ENCODE measurements around the gene PTPRO. TPM values are rescaled to one million over a fixed set of nuclear protein-coding genes. Genes with fewer than 3 reads are reported as not detected.
A peak's percentile ranks its signal among the peaks of the same experiment; 100 is the strongest.
"Not testable (repeated sequence)": the region's sequence is repeated elsewhere in the genome, so short reads cannot be mapped to it uniquely, and the experiment has no call there.

Gene PTPRO
- total RNA-seq, 1 experiment from 2014 or later: 1.3 TPM

- H3K4me3 ChIP-seq: no peak overlapping the region
- H3K27me3 ChIP-seq: no peaks in the 10 kb centered on the region
- DNase-seq: no peak
- no peaks in the 10 kb centered on the region for H3K36me3 ChIP-seq
- no peaks in the 10 kb centered on the region for H3K9me3 ChIP-seq
Measured at GRCh38 chr12:15591811-15592210, 269.5 kb downstream of the PTPRO start.

DNA sequence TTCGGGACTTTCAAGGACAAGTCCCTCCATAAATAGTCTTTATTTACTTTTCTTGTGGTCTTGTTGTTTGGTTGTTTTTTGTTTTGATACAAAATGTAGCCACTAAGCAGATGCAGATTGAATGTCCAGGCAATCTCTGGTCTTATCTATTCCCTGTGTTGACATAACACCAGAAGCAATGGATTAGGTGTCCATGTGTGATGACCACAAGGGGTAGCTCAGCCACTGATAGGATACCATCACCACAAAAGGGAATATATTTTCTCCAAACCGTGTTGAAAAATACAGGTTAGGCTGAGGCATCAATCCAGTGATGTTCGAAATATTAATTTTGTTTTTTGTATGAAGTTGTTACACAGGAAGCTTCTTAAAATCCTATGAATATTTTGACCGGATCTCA is 270.6 kb downstream of the PTPRO start:
- Histone ChIP-seq H3K4me3 (no peak overlapping the region), H3K27me3 (no peaks in the 10 kb centered on the region), H3K9me3 (no peaks in the 10 kb centered on the region), H3K36me3 (no peaks in the 10 kb centered on the region)
- no peak for DNase-seq

DNA sequence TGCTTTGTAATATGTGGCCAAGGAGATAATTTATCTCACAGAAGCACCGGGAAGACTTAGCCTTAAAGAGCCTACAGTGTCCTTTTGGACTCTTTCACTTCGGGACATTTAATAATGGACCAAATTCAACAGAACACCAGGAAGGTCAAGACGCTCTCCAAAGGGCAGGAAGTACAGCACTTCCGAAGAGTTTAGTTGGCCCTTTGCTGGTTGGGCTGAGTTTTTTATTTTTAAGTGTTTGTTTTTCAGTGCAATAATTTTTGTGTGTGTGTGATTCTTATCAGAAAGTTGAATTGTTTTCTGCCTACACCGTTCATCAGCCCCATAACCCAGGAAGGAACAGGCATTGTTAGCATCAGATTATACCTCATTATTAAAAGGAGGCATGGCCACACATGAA is 273.9 kb downstream of the PTPRO start:
- H3K36me3 ChIP-seq: no peaks in the 10 kb centered on the region
- no peaks in the 10 kb centered on the region for H3K27me3 ChIP-seq
- no peak overlapping the region for H3K4me3 ChIP-seq
- DNase-seq: no peak
- no peaks in the 10 kb centered on the region for H3K9me3 ChIP-seq

DNA sequence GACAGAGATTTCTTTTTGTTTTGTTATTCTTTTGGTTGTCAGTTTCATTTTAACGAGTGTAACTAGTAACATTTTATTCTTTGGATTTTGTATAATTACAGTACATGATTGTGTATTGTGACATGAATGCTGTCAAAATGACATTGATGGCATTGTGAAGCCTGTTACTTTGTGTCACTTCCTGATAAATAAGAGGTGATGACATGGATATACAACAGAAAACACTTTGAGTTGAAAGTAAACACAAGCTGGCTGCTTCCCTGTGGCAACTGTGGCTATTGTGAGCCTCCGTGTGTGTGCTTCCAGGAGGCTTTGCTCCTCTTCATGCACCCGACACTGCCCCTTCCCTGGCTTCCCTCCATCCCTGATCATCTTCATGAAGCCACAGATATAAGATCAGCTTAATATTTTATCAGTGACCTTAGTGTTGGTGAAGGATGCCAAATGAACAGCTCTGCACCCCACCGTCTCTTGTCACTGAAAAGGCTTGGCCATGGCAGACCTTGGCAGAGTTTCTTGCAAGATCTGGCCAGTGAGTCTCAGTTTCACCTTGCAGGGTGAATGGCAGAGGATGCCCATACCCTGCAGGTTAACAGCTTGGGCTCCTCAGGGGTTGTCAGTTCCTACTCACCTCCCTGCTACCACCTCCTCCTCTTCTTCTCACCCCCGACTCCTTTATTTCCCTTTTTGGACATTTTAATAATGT is 275.0 kb downstream of the PTPRO start:
- no peak overlapping the region for H3K4me3 ChIP-seq
- no peaks in the 10 kb centered on the region for H3K36me3 ChIP-seq
- H3K9me3 ChIP-seq: no peaks in the 10 kb centered on the region
- DNase-seq: no peak
- H3K27me3 ChIP-seq: no peaks in the 10 kb centered on the region

DNA sequence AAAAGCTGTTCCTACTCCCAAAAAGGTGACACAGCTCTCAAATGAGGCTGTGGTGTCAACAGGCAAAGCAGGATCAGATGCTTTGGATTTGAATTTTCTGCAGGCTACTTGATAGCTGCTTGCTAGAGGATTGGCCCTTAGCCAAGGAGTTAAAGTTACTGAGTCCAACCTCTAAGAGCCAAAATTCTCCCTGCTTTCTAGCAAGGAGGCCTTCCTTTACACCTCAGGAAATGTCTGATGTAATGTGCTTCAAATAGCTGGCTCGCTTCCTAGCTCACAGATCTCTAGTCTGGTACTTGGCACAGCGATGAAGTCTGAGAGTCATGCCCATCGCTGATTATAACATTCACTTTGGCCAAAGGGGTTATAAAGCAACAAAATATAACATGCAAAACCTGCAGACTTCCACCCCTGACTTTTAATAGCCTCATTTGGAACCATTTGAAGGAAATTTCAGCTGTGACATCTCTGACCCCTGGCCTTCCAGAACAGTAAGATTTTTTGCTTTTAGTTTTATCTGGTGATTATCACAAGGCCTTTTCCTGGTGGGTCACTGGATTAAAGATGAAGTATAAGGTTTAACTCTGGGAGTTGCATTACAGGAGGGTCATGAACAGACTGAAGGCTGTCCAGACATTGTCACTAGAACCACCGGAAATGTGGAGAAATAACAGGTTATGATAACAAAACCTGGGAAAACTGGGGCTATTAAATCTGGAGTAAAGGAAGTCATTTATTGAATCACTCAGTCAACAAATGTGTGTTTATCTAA is 277.1 kb downstream of the PTPRO start:
- Histone ChIP-seq H3K27me3 (no peaks in the 10 kb centered on the region), H3K36me3 (no peaks in the 10 kb centered on the region), H3K4me3 (no peak overlapping the region), H3K9me3 (no peaks in the 10 kb centered on the region)
- peak; percentile 90 for DNase-seq

DNA sequence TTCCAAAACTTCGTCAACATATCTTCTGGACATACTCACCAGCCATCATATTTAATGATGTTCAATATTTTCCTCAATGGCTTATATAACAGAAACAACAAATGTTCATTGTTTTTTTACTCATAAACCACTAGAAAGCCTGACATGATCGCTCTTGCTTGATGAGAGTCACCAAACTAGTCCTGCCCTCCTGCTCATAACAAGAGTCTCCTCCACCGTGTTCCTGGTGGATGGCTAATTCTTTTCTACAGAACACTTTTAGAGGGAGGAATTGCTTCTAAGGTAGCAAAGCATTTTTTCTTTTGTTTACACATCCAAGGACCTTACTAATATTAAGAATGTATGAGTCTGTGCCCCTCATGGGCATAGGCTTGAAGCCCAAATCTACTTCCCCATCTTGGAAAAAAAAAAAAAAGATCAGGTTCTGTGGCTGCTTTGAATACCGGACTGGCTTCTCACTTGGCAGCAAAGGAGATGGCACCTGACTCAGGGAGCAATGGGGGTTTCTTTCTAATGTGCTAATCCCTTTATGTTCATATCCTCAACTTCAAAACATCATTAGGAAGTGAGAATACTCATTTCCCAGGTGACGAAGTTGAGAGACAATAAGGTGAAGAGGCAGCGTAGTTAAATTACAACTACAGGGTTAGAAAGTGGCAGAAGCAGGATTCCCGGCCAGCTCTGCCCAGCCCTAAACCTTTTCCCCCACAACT is 278.1 kb downstream of the PTPRO start:
- DNase-seq: peak; percentile 19
- no peaks in the 10 kb centered on the region for H3K36me3 ChIP-seq

DNA sequence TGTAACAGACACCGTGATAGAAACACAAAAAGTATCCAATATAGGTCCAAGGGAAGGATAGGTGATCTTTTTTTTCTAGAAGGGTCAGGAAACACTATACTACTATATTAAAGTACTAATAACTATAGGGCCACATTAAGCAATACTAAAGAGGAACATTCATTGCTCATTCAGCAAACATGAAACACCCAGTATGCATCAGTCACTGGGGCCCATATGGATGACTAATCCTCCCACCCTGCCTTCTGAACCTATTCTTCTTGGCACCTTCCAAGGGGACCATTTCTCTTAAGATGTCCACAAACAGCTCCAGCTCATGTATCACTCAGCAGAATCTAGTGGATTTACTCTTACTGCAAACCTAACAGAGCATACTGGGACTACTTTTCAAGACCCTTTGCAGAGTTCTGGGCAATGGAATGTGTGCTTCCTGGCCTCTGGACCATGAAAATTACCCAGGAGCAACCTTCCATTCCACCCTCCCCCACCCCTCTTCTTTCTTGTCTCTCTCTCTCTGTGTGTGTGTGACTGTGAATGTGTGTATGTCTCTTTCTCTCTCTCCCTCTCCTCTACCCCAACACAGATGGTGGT is 279.0 kb downstream of the PTPRO start:
- H3K4me3 ChIP-seq: no peak overlapping the region
- no peaks in the 10 kb centered on the region for H3K27me3 ChIP-seq
- H3K9me3 ChIP-seq: no peaks in the 10 kb centered on the region
- H3K36me3 ChIP-seq: no peaks in the 10 kb centered on the region
- peak; percentile 84 for DNase-seq

More for the DNA sequence above, 278.1 kb downstream of the PTPRO start:
- H3K4me3 ChIP-seq: no peak overlapping the region
- no peaks in the 10 kb centered on the region for H3K9me3 ChIP-seq
- no peaks in the 10 kb centered on the region for H3K27me3 ChIP-seq

DNA sequence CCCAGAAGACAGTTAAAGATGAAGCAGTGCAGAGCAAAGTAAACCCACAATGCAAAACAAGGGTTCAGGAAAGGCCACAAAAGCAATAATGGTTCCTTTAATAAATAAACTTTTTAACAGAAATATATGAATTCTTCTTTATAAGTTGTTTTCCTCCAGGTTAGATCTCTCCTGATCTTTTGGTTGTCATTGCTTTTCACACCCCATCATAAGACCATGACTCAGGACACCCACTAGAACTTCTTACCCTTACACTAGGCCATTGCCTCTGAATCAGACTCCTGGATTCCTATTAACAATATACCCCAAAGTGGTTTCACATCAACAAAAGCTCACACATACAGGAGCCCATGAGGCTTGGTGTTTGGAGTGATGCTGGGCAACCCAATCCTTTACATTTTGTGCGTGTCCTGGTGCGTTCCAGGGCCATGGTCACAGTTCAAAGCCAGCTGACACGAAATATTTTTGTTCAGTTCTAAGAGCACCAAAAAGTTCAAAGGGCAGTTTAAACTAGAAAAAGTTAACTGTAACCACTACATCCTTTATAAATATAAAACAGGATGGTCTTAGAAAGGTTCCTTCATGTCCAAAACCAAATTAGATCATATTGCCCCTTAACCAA is 279.9 kb downstream of the PTPRO start:
- H3K36me3 ChIP-seq: no peaks in the 10 kb centered on the region
- no peak for DNase-seq
- no peaks in the 10 kb centered on the region for H3K9me3 ChIP-seq
- no peak overlapping the region for H3K4me3 ChIP-seq
- H3K27me3 ChIP-seq: no peaks in the 10 kb centered on the region

DNA sequence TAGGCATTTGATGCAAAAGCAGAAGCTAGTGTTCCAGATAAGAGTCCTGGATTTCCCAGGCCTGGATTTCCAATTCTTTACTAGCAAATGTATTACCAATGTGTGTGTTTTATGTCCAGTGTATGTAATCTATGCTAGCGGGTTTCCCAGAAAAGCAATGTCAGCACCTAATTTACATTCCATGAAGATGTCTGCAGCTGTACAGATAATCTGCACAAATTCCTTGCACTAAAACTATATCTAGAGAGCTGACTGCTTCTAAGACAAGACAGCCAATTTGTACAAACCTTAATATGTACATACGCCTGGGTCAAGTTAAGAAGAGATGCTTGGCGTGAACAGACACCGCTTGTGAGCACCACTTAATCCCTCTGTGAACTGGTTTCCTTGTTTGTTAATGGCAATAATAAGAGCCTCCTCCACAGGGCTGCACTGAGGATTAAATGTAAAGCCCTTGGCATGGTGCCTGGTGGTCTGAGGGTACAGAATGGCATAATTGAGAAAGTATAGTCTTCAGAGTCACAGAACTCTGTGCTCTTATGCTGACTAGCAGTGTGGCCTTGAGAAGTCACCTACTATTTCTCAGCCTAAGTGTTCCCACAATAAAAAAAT is 281.3 kb downstream of the PTPRO start:
- H3K9me3 ChIP-seq: no peaks in the 10 kb centered on the region
- H3K4me3 ChIP-seq: no peak overlapping the region
- no peaks in the 10 kb centered on the region for H3K27me3 ChIP-seq
- DNase-seq: no peak
- H3K36me3 ChIP-seq: no peaks in the 10 kb centered on the region

GRCh38 chr12:15605881-15606590 is 283.7 kb downstream of the PTPRO start:
- Histone ChIP-seq H3K36me3 (no peaks in the 10 kb centered on the region), H3K9me3 (no peaks in the 10 kb centered on the region), H3K27me3 (no peaks in the 10 kb centered on the region), H3K4me3 (no peak overlapping the region)
- DNase-seq: no peak

DNA sequence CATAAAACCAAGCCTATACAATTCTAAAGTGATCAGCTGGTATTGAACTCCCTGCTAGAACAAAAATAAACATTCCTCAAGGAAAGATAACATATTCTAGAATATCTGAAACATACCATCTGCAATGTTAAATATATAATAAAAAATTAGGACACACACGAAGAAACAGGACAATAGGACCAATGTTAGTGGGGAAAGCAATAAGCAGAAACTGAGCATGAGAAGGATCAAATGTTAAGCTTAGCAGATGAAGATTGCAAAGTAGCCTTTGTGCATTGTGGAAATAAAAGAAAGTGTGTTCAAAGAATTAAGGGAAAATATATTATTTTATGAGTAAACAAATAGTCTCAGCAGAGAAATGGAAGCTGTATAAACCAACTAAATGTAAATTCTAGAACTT is 286.1 kb downstream of the PTPRO start:
- Histone ChIP-seq H3K9me3 (peaks cover 8% of the 10 kb centered on the region), H3K36me3 (0 out of 2 replicates have a peak, but pooled peaks cover under 1% of the 10 kb centered on the region), H3K4me3 (no peak overlapping the region), H3K27me3 (no peaks in the 10 kb centered on the region)
- DNase-seq: no peak

GRCh38 chr12:15608941-15609340 is 286.6 kb downstream of the PTPRO start:
- Histone ChIP-seq H3K36me3 (0 out of 2 replicates have a peak, but pooled peaks cover 4% of the 10 kb centered on the region), H3K27me3 (no peaks in the 10 kb centered on the region), H3K9me3 (peaks cover 11% of the 10 kb centered on the region), H3K4me3 (no peak overlapping the region)
- DNase-seq: no peak

DNA sequence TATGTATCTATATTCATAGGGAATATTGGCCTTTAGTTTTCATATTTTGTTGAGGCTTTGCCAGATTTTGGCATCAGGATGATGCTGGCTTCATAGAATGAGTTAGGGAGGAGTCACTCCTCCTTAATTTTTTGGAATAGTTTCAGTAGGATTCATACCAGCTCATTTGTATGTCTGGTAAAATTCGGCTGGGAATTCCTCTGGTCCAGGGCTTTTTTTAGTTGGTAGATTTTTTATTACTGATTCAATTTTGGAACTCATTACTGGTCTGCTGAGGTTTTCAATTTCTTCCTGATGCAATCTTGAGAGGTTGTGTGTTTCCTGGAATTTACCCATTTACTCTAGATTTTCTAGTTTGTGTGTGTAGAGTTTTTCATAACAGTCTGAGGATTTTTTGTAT is 291.7 kb downstream of the PTPRO start:
- H3K27me3 ChIP-seq: no peaks in the 10 kb centered on the region
- no peak for DNase-seq
- H3K4me3 ChIP-seq: no peak overlapping the region
- peaks cover 41% of the 10 kb centered on the region for H3K36me3 ChIP-seq
- H3K9me3 ChIP-seq: peaks cover 27% of the 10 kb centered on the region

GRCh38 chr12:15616495-15616894 is 294.2 kb downstream of the PTPRO start:
- peaks cover 64% of the 10 kb centered on the region for H3K36me3 ChIP-seq
- peaks cover 27% of the 10 kb centered on the region for H3K9me3 ChIP-seq
- DNase-seq, H3K27me3 ChIP-seq, H3K4me3 ChIP-seq: not testable (repeated sequence)

DNA sequence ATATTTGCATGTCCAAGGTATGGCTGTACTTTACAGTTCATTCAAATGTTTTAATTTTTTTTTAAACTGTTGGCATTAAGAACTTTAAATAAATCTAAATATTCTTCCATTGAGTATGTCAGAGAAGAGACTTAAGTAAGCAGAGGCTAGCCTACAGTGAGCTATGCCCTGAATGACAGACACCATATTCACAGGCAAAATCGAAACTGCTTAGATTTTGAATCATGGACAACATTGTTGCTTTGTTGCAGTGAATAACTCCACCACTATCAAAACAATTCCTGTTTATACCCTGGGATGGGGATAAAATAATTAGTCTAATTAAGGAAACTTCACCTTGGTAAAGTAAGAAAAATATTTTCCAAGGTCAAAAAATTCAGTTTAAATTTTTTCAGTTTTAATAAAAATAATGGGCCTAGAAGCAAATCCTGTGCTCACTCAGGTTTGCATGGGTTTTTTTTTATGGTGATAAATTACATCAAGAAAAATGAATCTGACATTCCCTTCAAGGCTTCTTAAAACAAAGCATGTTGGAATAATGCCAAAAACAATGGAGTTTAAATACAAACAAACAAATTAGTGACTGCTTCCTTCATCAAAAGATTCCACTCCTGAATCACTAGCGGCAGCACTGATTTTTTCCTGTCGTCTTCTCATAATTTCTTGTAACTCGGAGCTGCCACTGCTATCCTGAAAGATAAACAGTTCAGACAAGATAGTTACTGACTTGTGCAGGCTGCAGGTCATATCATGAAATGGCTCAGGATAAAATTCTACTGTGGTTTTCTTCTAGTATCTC is 298.6 kb downstream of the PTPRO start:
- no peak for DNase-seq
- H3K9me3 ChIP-seq: peaks cover 8% of the 10 kb centered on the region
- peaks cover 80% of the 10 kb centered on the region for H3K36me3 ChIP-seq
- no peaks in the 10 kb centered on the region for H3K27me3 ChIP-seq
- H3K4me3 ChIP-seq: no peak overlapping the region
